OCI-LY1 (cell line): Measurements from ENCODE around the gene GJB4.

Experiments used
- H2AFZ ChIP-seq: fragments of 200-600 bp; sonication (generic), shearing (Covaris generic); 2 replicates; pipeline ENCODE4 v1.6.0; 2014; ENCODE audit warnings: antibody characterized with exemption, mild to moderate bottlenecking, low read length
- H3F3A ChIP-seq: fragments of 200-600 bp; sonication (generic), shearing (Covaris generic); 2 replicates; pipeline ENCODE4 v1.6.0; 2014; ENCODE audit warnings: mild to moderate bottlenecking, antibody characterized with exemption, low read length, moderate library complexity; ENCODE audit not compliant: insufficient read depth
- H3K27ac ChIP-seq: fragments of 200-600 bp; sonication (generic); 2 replicates; pipeline ENCODE4 v1.5.1; 2014; ENCODE audit warnings: low read length, mixed run types, mild to moderate bottlenecking, low read depth; ENCODE audit not compliant: poor library complexity, severe bottlenecking
- H3K27me3 ChIP-seq: fragments of 200-600 bp; sonication (generic); 2 replicates; pipeline ENCODE4 v1.6.0; 2014; ENCODE audit warnings: antibody characterized with exemption, mild to moderate bottlenecking, low read length, moderate library complexity; ENCODE audit not compliant: insufficient read depth
- H3K36me3 ChIP-seq: fragments of 200-600 bp; sonication (generic); 2 replicates; pipeline ENCODE4 v1.6.1; 2014; ENCODE audit warnings: mild to moderate bottlenecking, antibody characterized with exemption, low read length, moderate library complexity, mixed read lengths; ENCODE audit not compliant: insufficient read depth
- H3K4me1 ChIP-seq: fragments of 200-600 bp; sonication (generic); 2 replicates; pipeline ENCODE4 v1.5.1; 2014; ENCODE audit warnings: mild to moderate bottlenecking, low read length, moderate library complexity; ENCODE audit not compliant: insufficient read depth, severe bottlenecking
- H3K4me2 ChIP-seq: fragments of 200-600 bp; sonication (generic), shearing (Covaris generic); 2 replicates; pipeline ENCODE4 v1.6.1; 2014; ENCODE audit warnings: low read length
- H3K4me3 ChIP-seq: fragments of 200-600 bp; sonication (generic); 2 replicates; pipeline ENCODE4 v1.5.1; 2014; ENCODE audit warnings: low read length, low read depth, mild to moderate bottlenecking, mixed read lengths; ENCODE audit not compliant: poor library complexity, severe bottlenecking
- H3K79me2 ChIP-seq: fragments of 200-600 bp; shearing (Covaris generic); 2 replicates; pipeline ENCODE4 v1.6.1; 2016; ENCODE audit warnings: mixed run types, low read length, mixed read lengths; ENCODE audit not compliant: insufficient read depth
- H3K9ac ChIP-seq: fragments of 200-600 bp; sonication (generic), shearing (Covaris generic); 2 replicates; pipeline ENCODE4 v1.6.1; 2014; ENCODE audit warnings: mild to moderate bottlenecking, low read length, mixed read lengths
- H3K9me2 ChIP-seq: fragments of 200-600 bp; sonication (generic), shearing (Covaris generic); 2 replicates; pipeline ENCODE4 v1.6.1; 2014; ENCODE audit warnings: low read depth, mild to moderate bottlenecking, low read length, mixed read lengths
- H3K9me3 ChIP-seq: fragments of 200-600 bp; shearing (Covaris generic); 2 replicates; pipeline ENCODE4 v1.6.1; 2014; ENCODE audit warnings: low read length, mixed read lengths
- H4K20me1 ChIP-seq: fragments of 200-600 bp; sonication (generic), shearing (Covaris generic); 2 replicates; pipeline ENCODE4 v1.6.0; 2016; ENCODE audit warnings: mild to moderate bottlenecking, low read length; ENCODE audit not compliant: insufficient read depth
- EZH2 ChIP-seq: fragments of 200-600 bp; sonication (generic), shearing (Covaris generic); IDR thresholded peaks from 2 replicates; pipeline ENCODE4 v1.8.0; 2017; ENCODE audit warnings: borderline replicate concordance, mixed run types, mild to moderate bottlenecking, antibody characterized with exemption, low read length, moderate library complexity, mixed read lengths
- TF ChIP-seq, protein P1 (sequence below): fragments of 200-600 bp; sonication (generic), shearing (Covaris generic); IDR thresholded peaks from 2 replicates; pipeline ENCODE4 v1.5.1; 2017; ENCODE audit warnings: mild to moderate bottlenecking, antibody characterized with exemption, low read length, moderate library complexity, mixed read lengths

Gene GJB4

DNA sequence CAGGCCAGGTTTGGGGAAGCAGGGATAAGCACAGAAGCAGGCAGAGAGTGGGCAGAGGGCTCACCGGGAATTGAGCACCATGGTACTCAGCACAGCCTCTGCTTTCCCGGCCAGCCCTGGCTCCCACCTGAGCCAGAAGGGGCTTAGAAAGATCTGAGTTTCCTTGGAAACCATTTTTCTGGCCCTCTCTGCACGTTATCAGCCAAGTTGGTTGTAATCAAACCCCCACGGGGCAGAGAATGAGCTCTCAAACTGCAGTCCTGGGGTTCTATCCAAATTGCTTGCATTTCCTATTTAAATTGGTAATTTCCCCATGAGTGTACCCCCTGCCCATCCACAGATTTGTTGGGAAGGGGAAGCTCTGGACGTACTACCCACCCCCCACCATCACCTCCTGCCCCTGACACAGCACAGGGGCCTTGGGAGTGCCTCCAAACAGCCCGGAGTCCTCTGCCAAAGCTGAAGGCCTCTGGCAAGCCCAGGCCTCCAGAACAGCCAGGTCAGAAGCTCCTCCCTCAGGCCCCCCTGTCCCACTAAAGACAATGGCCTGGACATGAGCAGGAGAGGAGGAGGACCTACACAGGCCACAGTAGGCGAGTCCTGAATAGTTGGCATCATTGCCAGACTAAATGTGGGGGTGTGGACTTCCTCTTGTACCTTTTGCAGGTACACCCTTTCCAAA lies 47.4 kb upstream of the GJB4 start:
- Histone ChIP-seq H3K9ac (no peak overlapping the region), H3K27ac (no peak overlapping the region), H3K4me2 (no peak overlapping the region), H3K4me1 (no peaks in the 10 kb centered on the region), H3K36me3 (no peaks in the 10 kb centered on the region), H3F3A (no peaks in the 10 kb centered on the region), H2AFZ (no peak overlapping the region), H3K9me2 (no peaks in the 10 kb centered on the region), H3K27me3 (peaks cover 3% of the 10 kb centered on the region; the same call in 1 of the 2 replicates), H3K9me3 (no peaks in the 10 kb centered on the region), H4K20me1 (no peaks in the 10 kb centered on the region), H3K4me3 (no peak overlapping the region), H3K79me2 (no peaks in the 10 kb centered on the region)
- TF ChIP-seq, protein P1, sequence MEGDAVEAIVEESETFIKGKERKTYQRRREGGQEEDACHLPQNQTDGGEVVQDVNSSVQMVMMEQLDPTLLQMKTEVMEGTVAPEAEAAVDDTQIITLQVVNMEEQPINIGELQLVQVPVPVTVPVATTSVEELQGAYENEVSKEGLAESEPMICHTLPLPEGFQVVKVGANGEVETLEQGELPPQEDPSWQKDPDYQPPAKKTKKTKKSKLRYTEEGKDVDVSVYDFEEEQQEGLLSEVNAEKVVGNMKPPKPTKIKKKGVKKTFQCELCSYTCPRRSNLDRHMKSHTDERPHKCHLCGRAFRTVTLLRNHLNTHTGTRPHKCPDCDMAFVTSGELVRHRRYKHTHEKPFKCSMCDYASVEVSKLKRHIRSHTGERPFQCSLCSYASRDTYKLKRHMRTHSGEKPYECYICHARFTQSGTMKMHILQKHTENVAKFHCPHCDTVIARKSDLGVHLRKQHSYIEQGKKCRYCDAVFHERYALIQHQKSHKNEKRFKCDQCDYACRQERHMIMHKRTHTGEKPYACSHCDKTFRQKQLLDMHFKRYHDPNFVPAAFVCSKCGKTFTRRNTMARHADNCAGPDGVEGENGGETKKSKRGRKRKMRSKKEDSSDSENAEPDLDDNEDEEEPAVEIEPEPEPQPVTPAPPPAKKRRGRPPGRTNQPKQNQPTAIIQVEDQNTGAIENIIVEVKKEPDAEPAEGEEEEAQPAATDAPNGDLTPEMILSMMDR = no peak
- TF ChIP-seq EZH2 = no peak

DNA sequence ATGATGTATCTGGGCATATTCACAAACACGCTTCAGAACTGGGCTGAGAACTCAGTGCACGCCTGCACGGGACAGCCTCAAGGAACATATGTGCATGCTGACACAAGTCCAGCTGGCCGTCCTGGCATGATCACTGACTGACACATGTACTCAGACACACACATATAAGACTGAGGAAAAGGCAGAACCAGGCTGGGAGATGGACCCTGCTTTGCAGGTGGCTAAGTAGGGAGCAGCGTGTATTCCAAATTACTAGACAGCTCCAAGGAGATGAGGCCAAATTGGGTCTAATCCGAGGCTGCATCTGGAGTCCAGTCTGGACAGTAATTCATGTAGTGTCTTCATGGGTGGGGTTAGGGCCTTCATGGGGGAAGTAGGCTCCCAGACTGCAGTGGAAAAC lies 46.1 kb upstream of the GJB4 start:
- Histone ChIP-seq H3K4me2 (no peak overlapping the region), H3K9ac (no peak overlapping the region), H2AFZ (no peak overlapping the region), H4K20me1 (no peaks in the 10 kb centered on the region), H3K27ac (no peak overlapping the region), H3K4me3 (no peak overlapping the region), H3K27me3 (peaks cover under 1% of the 10 kb centered on the region; the same call in 1 of the 2 replicates), H3K79me2 (no peaks in the 10 kb centered on the region), H3K4me1 (no peaks in the 10 kb centered on the region), H3K9me2 (no peaks in the 10 kb centered on the region), H3K9me3 (no peaks in the 10 kb centered on the region), H3F3A (no peaks in the 10 kb centered on the region), H3K36me3 (no peaks in the 10 kb centered on the region)
- TF ChIP-seq, protein P1 = no peak
- no peak for TF ChIP-seq EZH2

DNA sequence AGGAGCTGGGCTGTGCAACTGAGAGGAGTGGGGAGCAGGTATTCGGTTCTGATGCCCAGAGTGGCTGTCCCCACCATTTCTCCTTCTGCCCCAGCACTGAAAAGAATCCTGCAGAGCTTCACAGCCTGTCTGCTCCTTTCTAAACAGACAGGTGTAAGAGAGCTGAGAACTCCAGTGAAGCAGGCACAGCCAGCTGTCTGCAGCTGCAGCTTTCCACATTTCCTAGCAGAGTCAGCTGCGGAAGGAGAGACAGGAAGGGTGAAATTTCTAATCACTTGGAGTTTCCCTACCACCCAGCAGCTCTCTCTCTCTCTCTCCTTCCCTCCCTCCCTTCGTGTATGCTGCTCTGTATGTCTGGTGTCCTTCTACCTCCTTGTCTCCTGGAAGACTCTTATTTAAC lies 45.2 kb upstream of the GJB4 start:
- H3K27ac ChIP-seq = no peak overlapping the region
- H4K20me1 ChIP-seq = no peaks in the 10 kb centered on the region
- no peak for TF ChIP-seq EZH2
- TF ChIP-seq, protein P1 = no peak
- H2AFZ ChIP-seq = no peak overlapping the region
- no peak overlapping the region for H3K9ac ChIP-seq
- H3K4me1 ChIP-seq = no peaks in the 10 kb centered on the region
- H3K4me2 ChIP-seq = no peak overlapping the region
- no peaks in the 10 kb centered on the region for H3F3A ChIP-seq
- H3K79me2 ChIP-seq = no peaks in the 10 kb centered on the region
- H3K9me2 ChIP-seq = no peaks in the 10 kb centered on the region
- no peaks in the 10 kb centered on the region; the same call in 1 of the 2 replicates for H3K27me3 ChIP-seq
- no peaks in the 10 kb centered on the region for H3K36me3 ChIP-seq
- no peaks in the 10 kb centered on the region for H3K9me3 ChIP-seq
- H3K4me3 ChIP-seq = no peak overlapping the region
